ENCODE results near the gene KIF26B. TPM values are rescaled to one million over a fixed set of nuclear protein-coding genes. Genes with fewer than 3 reads are reported as not detected.

The KIF26B gene
- total and polyA plus RNA-seq, 2 experiments from 2014 or later = 0.03 to 0.76 TPM

DNA sequence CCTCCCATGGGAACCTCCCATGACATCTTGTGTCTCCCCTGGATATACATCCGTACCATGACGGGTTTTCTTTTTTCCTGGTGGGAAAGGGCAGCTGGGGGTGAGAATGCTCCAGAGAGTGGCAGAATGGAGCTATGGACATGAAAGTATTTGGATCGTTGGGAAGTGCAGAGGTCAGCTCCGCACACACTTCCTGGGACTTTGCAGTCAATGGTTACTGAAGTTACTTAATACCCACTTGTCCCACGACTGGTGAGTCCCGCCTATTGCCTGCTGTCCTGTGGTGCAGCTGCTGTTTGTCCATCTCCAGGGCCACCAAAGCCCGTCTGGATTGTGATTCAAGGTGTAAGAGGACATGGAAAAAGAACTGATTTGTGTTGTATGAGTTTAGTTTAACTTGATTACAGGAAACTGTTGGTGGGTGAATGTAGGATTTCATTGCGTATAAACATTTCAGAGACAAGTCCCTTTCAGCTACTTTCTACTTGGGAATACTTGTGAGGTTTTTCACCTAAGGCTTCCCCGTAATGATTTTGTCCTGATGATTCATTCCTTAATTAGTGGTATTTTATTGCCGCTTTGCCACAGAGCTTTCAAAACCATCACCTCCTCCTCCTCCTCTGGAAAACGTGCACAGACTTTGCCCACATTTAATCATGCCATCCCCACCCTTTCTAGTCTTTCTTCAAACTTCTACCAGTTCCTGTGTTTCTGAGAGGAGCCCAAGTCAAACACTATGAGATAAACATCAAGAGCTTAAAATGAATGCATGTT is 308.8 kb downstream of the KIF26B start:
- peaks cover 4% of the 10 kb centered on the region; the same call in 1 of the 2 replicates for H3K9me2 ChIP-seq (ENCODE audit: insufficient read depth)
- no peak for DNase-seq (ENCODE audit: low spot score)
- H3K79me2 ChIP-seq (replicated peaks; ENCODE audit: insufficient read depth) = no peaks in the 10 kb centered on the region
- Mint-ChIP-seq H3K4me1 (peaks cover 7% of the 10 kb centered on the region; the same call in 2 of the 3 replicates), H3K36me3 (ENCODE audit: low read depth) (no peaks in the 10 kb centered on the region), H3K27me3 (ENCODE audit: insufficient read depth, low read depth, poor library complexity) (peaks cover 9% of the 10 kb centered on the region), H3K27ac (no peak overlapping the region), H3K9me3 (no peaks in the 10 kb centered on the region; the same call in 2 of the 3 replicates), H3K4me3 (no peak overlapping the region)
- H3K27me3 ChIP-seq (ENCODE audit: insufficient read depth) = no peaks in the 10 kb centered on the region
- H3K4me3 ChIP-seq = no peak overlapping the region
- no peak overlapping the region for H2AFZ ChIP-seq
- H3K4me2 ChIP-seq = no peak overlapping the region
- no peak overlapping the region for H3K27ac ChIP-seq (ENCODE audit: low read depth)
- no peaks in the 10 kb centered on the region for H4K20me1 ChIP-seq (replicated peaks; ENCODE audit: insufficient read depth)
- no peaks in the 10 kb centered on the region for H3K36me3 ChIP-seq (ENCODE audit: insufficient read depth)
- no peak for TF ChIP-seq EZH2phosphoT487 (IDR thresholded peaks at IDR 0.05; ENCODE audit: unreplicated experiment)
- TF ChIP-seq JUNB (IDR thresholded peaks at IDR 0.05; ENCODE audit: unreplicated experiment) = no peak
- TF ChIP-seq ZNF462 (CRISPR knock-in tag; IDR thresholded peaks at IDR 0.05) = no peak
- no peak for TF ChIP-seq ZNF331 (CRISPR knock-in tag; IDR thresholded peaks at IDR 0.05; ENCODE audit: low read depth)
- TF ChIP-seq CREB1 (CRISPR knock-in tag; IDR thresholded peaks at IDR 0.05; ENCODE audit: low read depth) = no peak
- no peak for TF ChIP-seq STAT1 (IDR thresholded peaks at IDR 0.05; ENCODE audit: unreplicated experiment)
- TF ChIP-seq ZNF114 (CRISPR knock-in tag; IDR thresholded peaks at IDR 0.05) = no peak
- no peak for ATAC-seq
- no peaks in the 10 kb centered on the region for H3K4me1 ChIP-seq (ENCODE audit: insufficient read depth)
- no peaks in the 10 kb centered on the region for H3F3A ChIP-seq (replicated peaks; ENCODE audit: low read depth)
